HG03095 (cell line): ENCODE data around the gene NEK11.
"Not testable (repeated sequence)": the region's sequence is repeated elsewhere in the genome, so short reads cannot be mapped to it uniquely, and the experiment has no call there.

Experiments
- ATAC-seq: cut with Tn5 transposase; IDR thresholded peaks from one replicate; pipeline ENCODE4 v1.9.1; 2021; ENCODE audit warnings: moderate library complexity; ENCODE audit not compliant: unreplicated experiment

The NEK11 gene

DNA sequence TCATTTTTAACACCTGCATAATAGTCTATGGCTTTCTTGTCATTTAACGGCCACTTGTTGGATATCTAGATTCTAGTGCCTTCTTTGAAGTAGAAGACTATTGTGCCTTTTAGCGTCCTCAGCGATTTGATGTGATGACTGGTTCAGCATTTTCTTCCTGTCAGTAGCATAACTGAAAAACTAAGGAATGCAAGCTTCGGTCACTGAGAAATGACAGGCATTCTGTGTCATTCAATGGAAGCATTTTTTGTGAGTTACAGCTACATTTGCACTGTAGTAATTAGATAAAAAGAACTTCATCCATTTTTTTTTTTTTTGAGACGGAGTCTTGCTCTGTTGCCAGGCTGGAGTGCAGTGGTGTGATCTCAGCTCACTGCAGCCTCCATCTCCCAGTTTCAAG, 10.3 kb downstream of the NEK11 start:
- no peak for ATAC-seq

- no peak for ATAC-seq
Observed at GRCh38 chr3:131038326-131038725, 11.6 kb downstream of the NEK11 start.

DNA sequence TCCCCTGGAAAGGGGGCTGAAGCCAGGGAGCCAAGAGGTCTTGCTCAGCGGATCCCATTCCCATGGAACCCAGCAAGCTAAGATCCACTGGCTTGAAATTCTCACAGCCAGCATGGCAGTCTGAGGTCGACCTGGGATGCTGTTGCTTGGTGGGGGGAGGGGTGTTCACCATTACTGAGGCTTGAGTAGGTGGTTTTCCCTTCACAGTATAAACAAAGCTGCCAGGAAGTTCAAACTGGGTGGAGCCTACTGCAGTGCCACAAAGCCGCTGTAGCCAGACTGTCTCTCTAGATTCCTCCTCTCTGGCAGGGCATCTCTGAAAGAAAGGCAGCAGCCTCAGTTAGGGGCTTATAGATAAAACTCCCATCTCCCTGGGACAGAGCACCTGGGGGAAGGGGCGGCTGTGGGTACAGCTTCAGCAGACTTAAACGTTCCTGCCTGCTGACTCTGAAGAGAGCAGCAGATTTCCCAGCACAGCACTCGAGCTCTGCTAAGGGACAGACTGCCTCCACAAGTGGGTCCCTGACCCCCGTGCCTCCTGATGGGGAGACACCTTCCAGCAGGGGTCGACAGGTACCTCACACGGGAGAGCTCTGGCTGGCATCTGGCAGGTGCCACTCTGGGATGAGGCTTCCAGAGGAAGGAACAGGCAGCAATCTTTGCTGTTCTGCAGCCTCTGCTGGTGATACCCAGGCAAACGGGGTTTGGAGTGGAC, 15.8 kb downstream of the NEK11 start:
- not testable (repeated sequence) for ATAC-seq

GRCh38 chr3:131047582-131047981, 20.9 kb downstream of the NEK11 start:
- no peak for ATAC-seq

DNA sequence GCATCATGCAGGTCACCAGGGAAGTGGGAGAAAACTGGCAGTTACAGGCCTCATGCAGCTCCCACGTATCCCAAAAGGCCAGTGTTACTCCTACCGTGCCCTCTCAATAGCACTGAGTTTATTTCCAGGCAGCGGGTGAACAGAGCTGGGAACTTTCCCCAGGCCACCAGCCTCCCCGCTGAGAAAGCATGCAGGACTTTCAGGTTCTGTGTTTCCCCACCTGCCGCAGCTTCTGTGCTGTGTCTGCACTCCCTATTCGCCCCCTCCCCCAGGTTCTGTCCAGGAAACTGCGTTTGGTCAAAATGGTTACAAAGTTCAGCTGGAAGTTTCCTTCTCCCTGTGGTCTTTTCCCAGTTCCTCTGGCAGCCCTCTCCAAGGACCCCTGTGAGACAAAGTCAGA, 21.4 kb downstream of the NEK11 start:
- ATAC-seq: no peak

DNA sequence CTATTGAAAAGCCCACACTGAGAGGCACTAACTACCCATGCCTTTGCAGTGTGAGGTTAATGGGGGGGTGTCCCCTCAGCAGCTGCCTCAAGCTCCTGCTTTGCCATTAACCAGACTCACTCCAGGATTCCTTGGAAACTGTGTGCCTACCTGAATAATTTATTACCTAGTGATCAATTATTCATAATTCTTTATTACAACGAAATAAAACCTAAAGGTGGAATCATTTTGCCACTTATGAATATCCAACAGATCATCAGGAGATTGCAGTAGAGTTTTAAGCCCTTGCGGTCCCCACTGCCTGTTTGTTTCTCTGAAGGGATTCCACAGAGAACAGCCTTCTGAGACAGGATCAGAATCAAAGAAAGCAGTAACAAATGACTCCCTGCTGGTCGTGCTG, 23.3 kb downstream of the NEK11 start:
- ATAC-seq: no peak

- ATAC-seq: no peak
Observed at GRCh38 chr3:131053043-131053859, 26.6 kb downstream of the NEK11 start.

GRCh38 chr3:131067983-131068382, 41.3 kb downstream of the NEK11 start:
- no peak for ATAC-seq

DNA sequence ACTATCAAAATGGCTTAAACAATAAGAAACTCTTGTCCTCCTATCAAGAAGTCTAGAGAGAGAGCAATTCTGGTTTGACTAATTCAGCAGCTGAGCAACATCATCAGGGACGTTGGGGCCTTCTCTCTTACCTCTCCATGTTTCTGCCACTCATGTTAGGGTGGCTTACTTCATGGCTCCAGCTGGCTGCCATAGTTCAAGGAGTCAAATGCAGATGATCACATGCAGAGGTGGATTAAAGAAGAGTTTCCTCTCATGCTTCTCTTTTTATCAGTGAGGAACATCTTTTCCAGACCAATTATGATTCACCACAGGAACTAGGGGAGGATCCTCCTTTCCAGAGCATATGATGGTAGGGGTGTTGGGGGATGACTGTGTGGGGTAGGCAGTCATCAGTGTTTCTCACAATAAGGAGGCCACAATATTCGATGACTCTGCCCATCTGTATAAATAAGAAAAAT, 45.5 kb downstream of the NEK11 start:
- no peak for ATAC-seq

DNA sequence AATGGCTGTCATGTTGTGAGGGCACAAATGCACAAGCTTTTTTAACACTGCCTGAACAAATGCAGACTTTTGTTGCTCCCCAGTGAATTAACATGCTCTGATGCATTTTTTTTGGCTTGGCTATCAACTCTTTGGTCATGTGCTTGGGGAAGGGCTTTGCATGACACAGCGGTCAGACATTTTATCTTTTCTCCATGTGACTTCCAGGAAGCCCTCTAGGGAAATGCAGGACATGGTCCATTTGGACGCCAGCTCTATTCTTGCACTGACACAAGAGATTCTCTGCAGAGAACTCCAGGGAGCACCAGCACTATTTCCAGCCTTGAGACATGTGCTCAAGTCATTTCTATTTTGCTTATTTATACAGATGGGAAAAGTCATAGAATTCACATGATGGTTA, 46.2 kb downstream of the NEK11 start:
- ATAC-seq: no peak

DNA sequence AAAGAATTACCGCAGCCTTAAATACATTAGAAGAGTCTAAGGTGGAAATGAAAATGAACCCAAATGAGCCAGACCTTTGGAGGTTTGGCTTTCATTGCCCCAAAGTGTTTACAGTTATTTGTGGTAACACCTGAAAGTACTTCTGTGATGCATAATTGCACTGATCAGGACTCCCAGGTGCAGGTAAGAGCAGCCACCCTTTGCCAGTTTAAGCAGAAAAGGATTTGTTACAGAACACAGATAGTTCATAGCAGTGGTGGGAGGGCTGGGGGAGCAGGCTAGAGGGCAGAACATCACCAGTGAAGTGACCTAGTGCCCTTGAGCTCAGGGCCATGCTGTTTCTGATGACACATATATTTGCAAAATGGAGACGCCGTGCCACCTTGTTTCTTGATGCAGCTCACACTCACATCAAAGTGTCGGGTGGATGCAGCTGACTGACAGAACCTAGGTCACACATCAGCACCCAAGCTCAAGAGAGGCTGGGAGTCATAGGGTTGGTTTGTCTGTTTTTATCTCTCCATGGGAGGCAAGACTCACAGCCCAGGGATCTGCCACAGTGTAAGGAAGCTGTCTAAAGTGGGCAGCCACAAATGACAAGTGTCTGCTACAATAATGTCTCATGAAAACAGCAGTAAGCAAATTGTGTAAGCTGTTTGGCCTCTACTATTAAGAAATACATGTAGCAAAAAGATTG, 49.1 kb downstream of the NEK11 start:
- ATAC-seq: no peak

DNA sequence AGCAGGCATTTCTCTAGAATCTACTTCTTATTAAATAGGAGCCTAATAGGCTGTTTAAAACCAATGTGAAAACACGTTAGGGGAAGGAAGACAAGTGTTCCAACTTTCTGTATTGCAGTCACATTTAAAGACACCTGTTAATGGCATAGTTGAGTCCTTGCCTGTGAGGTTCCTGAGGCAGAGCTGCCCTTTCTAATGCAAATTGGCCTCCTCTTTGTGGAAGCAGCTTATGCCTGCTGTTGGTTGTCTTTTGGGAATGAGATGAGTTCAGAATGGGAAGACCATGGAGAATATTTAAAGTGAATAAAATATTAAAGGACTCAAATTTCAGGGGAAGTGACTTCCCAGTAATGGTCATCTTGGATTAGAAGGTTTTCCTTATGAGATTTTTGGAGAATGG, 51.2 kb downstream of the NEK11 start:
- no peak for ATAC-seq

GRCh38 chr3:131079086-131079485, 52.4 kb downstream of the NEK11 start:
- no peak for ATAC-seq

GRCh38 chr3:131081224-131081623, 54.5 kb downstream of the NEK11 start:
- ATAC-seq: no peak

DNA sequence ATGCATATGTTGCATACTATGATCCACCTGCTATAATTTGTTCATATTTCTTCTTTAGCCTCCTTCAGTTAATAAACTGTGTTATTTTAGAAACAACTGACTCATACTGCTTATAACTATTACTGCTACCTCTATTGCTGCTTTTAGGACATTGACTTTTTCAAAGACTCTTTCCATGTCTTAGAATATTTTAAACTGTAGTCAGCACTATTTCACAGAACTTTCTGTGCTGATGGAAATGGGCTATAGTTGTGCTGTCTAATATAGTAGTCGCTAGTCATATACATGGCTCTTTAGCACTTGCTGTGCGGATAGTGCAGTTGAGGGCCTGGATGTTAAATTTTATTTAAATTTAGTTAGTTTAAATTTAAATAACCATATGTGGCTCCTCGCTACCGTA, 55.6 kb downstream of the NEK11 start:
- no peak for ATAC-seq

- no peak for ATAC-seq
Observed at GRCh38 chr3:131082871-131083863, 56.5 kb downstream of the NEK11 start.

DNA sequence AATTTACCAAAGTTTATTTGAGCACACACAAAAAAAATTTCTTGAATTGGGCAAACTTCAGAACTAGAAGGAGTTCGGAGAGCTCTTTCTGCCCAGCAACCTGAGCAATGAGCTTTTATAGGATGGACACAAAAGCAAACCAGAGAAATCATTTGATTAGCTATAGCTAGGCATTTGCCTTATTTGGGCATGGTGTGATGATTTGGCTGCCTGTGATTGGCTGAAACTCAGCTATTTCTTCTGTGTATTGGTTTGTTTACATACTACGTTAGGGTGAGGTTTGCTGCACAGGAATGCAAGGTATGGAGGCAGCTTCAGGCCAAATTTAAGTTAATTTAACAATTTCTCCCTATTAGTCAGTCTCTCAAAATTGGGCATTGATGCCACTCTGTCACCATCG, 65.1 kb downstream of the NEK11 start:
- ATAC-seq: no peak

DNA sequence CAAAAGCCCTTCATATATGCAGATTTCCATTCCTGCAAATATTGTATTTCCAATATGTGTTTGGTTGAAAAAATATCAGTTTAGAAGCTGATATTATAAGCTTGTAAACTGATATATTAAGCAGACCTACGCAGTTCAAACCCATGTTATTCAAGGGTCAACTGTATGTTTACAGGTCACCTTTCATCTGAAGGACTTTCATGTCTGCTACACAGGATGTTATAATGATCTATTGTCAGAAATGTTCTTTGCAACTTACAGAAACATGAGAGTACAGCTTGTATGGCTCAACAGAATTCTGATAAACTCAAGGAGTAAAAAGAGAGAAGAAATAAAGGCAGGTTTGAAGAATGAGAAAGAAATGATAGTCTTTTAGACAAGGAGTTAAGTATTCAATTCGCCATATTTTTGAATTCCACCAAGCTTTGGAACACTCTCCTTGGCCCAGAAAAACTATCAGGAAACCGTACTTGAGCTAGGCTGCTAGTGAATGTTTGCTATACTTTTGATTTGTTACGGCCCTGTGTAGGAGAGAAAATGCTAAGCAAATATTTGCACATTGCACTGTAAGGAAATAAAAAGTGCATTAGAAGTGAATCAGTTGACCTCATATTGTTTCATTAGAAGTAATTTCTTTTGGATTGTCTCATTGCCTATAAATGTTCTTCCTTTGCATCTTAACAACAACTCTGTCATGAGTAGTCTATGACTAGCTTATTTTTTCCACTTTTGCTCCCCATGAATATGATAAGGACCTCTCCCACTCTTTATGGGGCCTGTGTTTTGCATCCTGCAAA, 81.2 kb downstream of the NEK11 start:
- ATAC-seq: no peak

DNA sequence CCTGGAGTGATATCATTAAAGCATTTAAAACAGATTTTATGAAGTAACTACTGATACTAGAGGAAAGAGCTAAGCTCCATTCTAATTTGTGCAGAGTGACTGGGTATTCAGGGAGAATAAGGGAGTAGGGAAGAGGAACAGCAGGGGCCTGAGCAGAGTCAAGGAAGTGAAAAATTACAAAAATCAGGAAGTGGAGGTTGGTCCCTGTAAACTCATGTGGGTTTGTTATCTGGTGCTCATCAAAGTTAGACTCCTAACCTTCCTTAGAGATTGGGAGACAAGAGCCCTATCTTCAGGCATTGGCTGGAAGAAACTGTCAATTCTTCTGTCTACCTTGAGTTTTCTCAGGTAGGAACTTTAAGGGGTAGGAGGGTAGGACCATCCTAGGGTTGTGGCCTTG, 82.5 kb downstream of the NEK11 start:
- ATAC-seq: no peak

GRCh38 chr3:131110087-131110486, 83.4 kb downstream of the NEK11 start:
- ATAC-seq: no peak
